Endothelial cell of umbilical vein (primary cell): ENCODE results near the gene URAD. TPM values are rescaled to one million over a fixed set of nuclear protein-coding genes. Genes with fewer than 3 reads are reported as not detected.

Experiments
- BruUV-seq: library from RNA; stranded (reverse); fragments of 400-500 nt; replicated peaks from 2 replicates; lab custom pipeline; 2021; lab: Mats Ljungman, UMichigan
- CTCF ChIA-PET: fragments of 300-600, 350-600 bp; sonication (Branson Sonifier 250); formaldehyde crosslinking; loops from one replicate; lab custom pipeline; 2021; ENCODE audit warnings: antibody characterized with exemption, inconsistent platforms; lab: Charles Lee
- POLR2A ChIA-PET: fragments of 300-600, 350-600 bp; sonication (Branson Sonifier 250); formaldehyde crosslinking; loops from one replicate; lab custom pipeline; 2021; ENCODE audit warnings: antibody characterized with exemption, inconsistent platforms; lab: Charles Lee
- DNase-seq: peaks from one replicate; pipeline ENCODE4 v3.0.0-alpha.2; 2011; ENCODE audit warnings: low read depth, low spot score
- FAIRE-seq: peaks from 2 replicates; lab custom pipeline; 2011; peaks lifted over from hg19 to GRCh38; lab: Jason Lieb, UNC
- H2AFZ ChIP-seq: 2 replicates; pipeline ENCODE4 v1.6.0; 2012; ENCODE audit warnings: low read depth, low read length, control low read depth, inconsistent platforms
- H3K27ac ChIP-seq: 2 replicates; pipeline ENCODE4 v1.5.1; 2011; ENCODE audit warnings: low read depth, mild to moderate bottlenecking, control low read depth, low read length, moderate library complexity; ENCODE audit not compliant: insufficient read depth
- H3K27me3 ChIP-seq, 2 experiments: 2 replicates each; pipeline versions ENCODE4 v1.6.0 to v1.6.1; 2011; ENCODE audit warnings: low read length in 2 of 2, mixed read lengths in 1 of 2; ENCODE audit not compliant: control insufficient read depth in 2 of 2, insufficient read depth in 2 of 2
- H3K36me3 ChIP-seq, 2 experiments: 2 replicates in 1 of 2; 3 replicates in 1 of 2; pipeline ENCODE4 v1.5.1; 2011; ENCODE audit warnings: low read length in 2 of 2, mild to moderate bottlenecking in 1 of 2, moderate library complexity in 1 of 2; ENCODE audit not compliant: control insufficient read depth in 2 of 2, insufficient read depth in 2 of 2; ENCODE audit errors: extremely low read depth in 1 of 2
- H3K4me1 ChIP-seq: 3 replicates; pipeline ENCODE4 v1.5.1; 2011; ENCODE audit warnings: mild to moderate bottlenecking, low read length; ENCODE audit not compliant: control insufficient read depth, insufficient read depth; ENCODE audit errors: extremely low read depth
- H3K4me2 ChIP-seq: 2 replicates; pipeline ENCODE4 v1.6.1; 2011; ENCODE audit warnings: low read length, control low read depth, mixed read lengths; ENCODE audit not compliant: insufficient read depth
- H3K4me3 ChIP-seq, 3 experiments: fragments of 200-600 bp in 1 of 3; sonication (generic), shearing (Covaris generic) in 1 of 3; replicated peaks in 1 of 3; 2 replicates each; pipeline ENCODE4 v1.5.1; 2011 to 2016; ENCODE audit warnings: control low read depth in 3 of 3, low read length in 3 of 3, mild to moderate bottlenecking in 2 of 3, inconsistent platforms in 1 of 3, low read depth in 1 of 3, moderate library complexity in 1 of 3; ENCODE audit not compliant: insufficient read depth in 1 of 3
- H3K79me2 ChIP-seq: 2 replicates; pipeline ENCODE4 v1.6.0; 2012; ENCODE audit warnings: low read length, inconsistent platforms; ENCODE audit not compliant: control insufficient read depth, insufficient read depth
- H3K9ac ChIP-seq: replicated peaks from 2 replicates; pipeline ENCODE3; 2011; ENCODE audit warnings: low read length, control low read depth; ENCODE audit not compliant: insufficient read depth; ENCODE audit errors: extremely low read depth
- H3K9me1 ChIP-seq: replicated peaks from 3 replicates; pipeline ENCODE4 v1.6.0; 2011; ENCODE audit warnings: mild to moderate bottlenecking, low read length; ENCODE audit not compliant: control insufficient read depth, insufficient read depth; ENCODE audit errors: extremely low read depth
- H3K9me3 ChIP-seq: replicated peaks from 2 replicates; pipeline ENCODE4 v1.5.1; 2012; ENCODE audit warnings: low read length, inconsistent platforms; ENCODE audit not compliant: control insufficient read depth, insufficient read depth
- H4K20me1 ChIP-seq: replicated peaks from 2 replicates; pipeline ENCODE3; 2011; ENCODE audit warnings: mild to moderate bottlenecking, low read length; ENCODE audit not compliant: control insufficient read depth, insufficient read depth; ENCODE audit errors: extremely low read depth
- EZH2 ChIP-seq: IDR thresholded peaks from 2 replicates; pipeline ENCODE4 v1.6.1; 2012; ENCODE audit warnings: borderline replicate concordance, low read depth, mild to moderate bottlenecking, moderate library complexity, low read length, inconsistent platforms; ENCODE audit not compliant: severe bottlenecking
- FOS ChIP-seq: IDR thresholded peaks from 2 replicates; pipeline ENCODE4 v1.6.1; 2011; ENCODE audit warnings: mild to moderate bottlenecking, low read length, moderate library complexity, borderline replicate concordance; ENCODE audit not compliant: insufficient read depth
- GATA2 ChIP-seq: IDR thresholded peaks from 2 replicates; pipeline ENCODE4 v1.7.0; 2011; ENCODE audit warnings: low read depth, mild to moderate bottlenecking, moderate library complexity, mixed read lengths, low read length; ENCODE audit not compliant: insufficient read length, insufficient read depth
- JUN ChIP-seq: IDR thresholded peaks from 2 replicates; pipeline ENCODE4 v1.6.1; 2011; ENCODE audit warnings: borderline replicate concordance, low read depth; ENCODE audit not compliant: insufficient read length, insufficient read depth
- MYC ChIP-seq: IDR thresholded peaks from one replicate; pipeline ENCODE4 v1.6.1; 2011; ENCODE audit warnings: mild to moderate bottlenecking, low read depth, low read length
- POLR2A ChIP-seq: IDR thresholded peaks from 2 replicates; pipeline ENCODE4 v1.6.1; 2012; ENCODE audit warnings: low read depth, mild to moderate bottlenecking, control low read depth, low read length
- POLR2AphosphoS5 ChIP-seq: IDR thresholded peaks from 2 replicates; pipeline ENCODE4 v1.6.1; 2012; ENCODE audit warnings: low read depth, mild to moderate bottlenecking, control low read depth, low read length, moderate library complexity; ENCODE audit not compliant: insufficient read depth
- dilution Hi-C: fragments of 300-500 bp; cut with MboI; formaldehyde crosslinking; loops from one replicate; pipeline ENCODE4 v1.15.0; 2019; ENCODE audit warnings: low sequenced_read_pairs; ENCODE audit not compliant: extremely low pct_ligation_motif_present
- intact Hi-C: fragments of 100-400 bp; cut with micrococcal nuclease; formaldehyde crosslinking; loops from one replicate; pipeline ENCODE4 v1.10.0; 2022
- polyA plus RNA-seq, 4 experiments: library from polyadenylated mRNA; depleted of rRNA in 3 of 4; stranded (reverse) in 3 of 4; unstranded in 1 of 4; fragments of >200 nt; gene quantifications; 2 replicates each; pipeline versions ENCODE4 v1.2.1 to v1.2.3, GENCODE V29; 2011 to 2012; ENCODE audit warnings: missing spikeins in 1 of 4
- total RNA-seq: library from RNA; stranded (reverse); gene quantifications from 2 replicates; pipeline ENCODE4 v1.2.3, GENCODE V29; 2021
- TF ChIP-seq, protein P1 (sequence below), 2 donors: IDR thresholded peaks; 1 replicate in 1 of 2; 2 replicates in 1 of 2; pipeline ENCODE4 v1.5.1; 2011; ENCODE audit warnings: low read length in 2 of 2, mild to moderate bottlenecking in 2 of 2, moderate library complexity in 2 of 2, control low read depth in 1 of 2, inconsistent platforms in 1 of 2, low read depth in 1 of 2; ENCODE audit not compliant: insufficient read depth in 1 of 2; ENCODE audit errors: extremely low read depth in 1 of 2
- TF ChIP-seq, protein P2 (sequence below): IDR thresholded peaks from 2 replicates; pipeline ENCODE4 v1.6.1; 2011; ENCODE audit not compliant: insufficient read depth, insufficient read length

URAD gene
- total and polyA plus RNA-seq, 2 donors (not counting 3 experiments of a cell fraction or from before 2014, with no cell fraction given), result not detected

DNA sequence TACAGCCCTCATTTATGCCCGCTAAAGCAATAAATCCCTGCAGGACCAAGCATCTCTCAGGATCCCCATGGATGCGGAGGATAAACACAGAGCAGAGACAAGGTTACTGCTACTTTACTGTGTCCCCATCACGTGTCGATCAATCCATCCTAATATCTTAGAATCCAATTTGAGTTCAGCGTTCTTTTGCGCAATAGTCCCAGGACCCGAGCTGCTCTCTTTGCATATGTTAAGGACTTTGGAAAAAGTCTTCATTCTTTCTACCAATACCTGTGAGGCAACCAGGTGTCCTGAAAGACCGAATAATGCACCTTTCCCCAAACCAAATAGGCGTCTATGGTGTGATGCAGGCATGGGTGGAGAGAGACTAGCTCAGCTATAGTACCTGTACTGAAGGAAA is 38.0 kb upstream of the URAD start:
- FAIRE-seq, result no peak
- dilution Hi-C loops (no loop called here), intact Hi-C loops (no loop called here)
- H3K9ac ChIP-seq, result no peak overlapping the region
- POLR2A ChIA-PET, result no interaction called here
- no peaks in the 10 kb centered on the region for H3K9me3 ChIP-seq
- H2AFZ ChIP-seq, result no peak overlapping the region
- no peaks in the 10 kb centered on the region for H3K9me1 ChIP-seq
- no peak overlapping the region for H3K4me2 ChIP-seq
- no peak for DNase-seq
- no peak overlapping the region for H3K27ac ChIP-seq
- H3K4me3 ChIP-seq, result no peak overlapping the region
- BruUV-seq, result no TSS peak
- H3K27me3 ChIP-seq, result peaks cover 0 to 2% of the 10 kb centered on the region in 2 experiments
- no peaks in the 10 kb centered on the region for H3K36me3 ChIP-seq
- TF ChIP-seq JUN (no peak), FOS (no peak), EZH2 (no peak), GATA2 (no peak), POLR2A (no peak), MYC (no peak), POLR2AphosphoS5 (no peak)
- TF ChIP-seq, protein P1, sequence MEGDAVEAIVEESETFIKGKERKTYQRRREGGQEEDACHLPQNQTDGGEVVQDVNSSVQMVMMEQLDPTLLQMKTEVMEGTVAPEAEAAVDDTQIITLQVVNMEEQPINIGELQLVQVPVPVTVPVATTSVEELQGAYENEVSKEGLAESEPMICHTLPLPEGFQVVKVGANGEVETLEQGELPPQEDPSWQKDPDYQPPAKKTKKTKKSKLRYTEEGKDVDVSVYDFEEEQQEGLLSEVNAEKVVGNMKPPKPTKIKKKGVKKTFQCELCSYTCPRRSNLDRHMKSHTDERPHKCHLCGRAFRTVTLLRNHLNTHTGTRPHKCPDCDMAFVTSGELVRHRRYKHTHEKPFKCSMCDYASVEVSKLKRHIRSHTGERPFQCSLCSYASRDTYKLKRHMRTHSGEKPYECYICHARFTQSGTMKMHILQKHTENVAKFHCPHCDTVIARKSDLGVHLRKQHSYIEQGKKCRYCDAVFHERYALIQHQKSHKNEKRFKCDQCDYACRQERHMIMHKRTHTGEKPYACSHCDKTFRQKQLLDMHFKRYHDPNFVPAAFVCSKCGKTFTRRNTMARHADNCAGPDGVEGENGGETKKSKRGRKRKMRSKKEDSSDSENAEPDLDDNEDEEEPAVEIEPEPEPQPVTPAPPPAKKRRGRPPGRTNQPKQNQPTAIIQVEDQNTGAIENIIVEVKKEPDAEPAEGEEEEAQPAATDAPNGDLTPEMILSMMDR (IDR thresholded peaks at IDR 0.05; ENCODE audit: extremely low read depth in 1 of 2, insufficient read depth in 1 of 2, low read depth in 1 of 2, low read length in 2 of 2), result no peak
- TF ChIP-seq, protein P2, sequence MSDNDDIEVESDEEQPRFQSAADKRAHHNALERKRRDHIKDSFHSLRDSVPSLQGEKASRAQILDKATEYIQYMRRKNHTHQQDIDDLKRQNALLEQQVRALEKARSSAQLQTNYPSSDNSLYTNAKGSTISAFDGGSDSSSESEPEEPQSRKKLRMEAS, result no peak
- no peaks in the 10 kb centered on the region for H3K4me1 ChIP-seq
- no peaks in the 10 kb centered on the region for H3K79me2 ChIP-seq
- H4K20me1 ChIP-seq, result no peaks in the 10 kb centered on the region
- CTCF ChIA-PET, result no interaction called here
